NCI-H345 (cell line): Measurements from ENCODE around the gene HPSE2.

Source experiments
- DNase-seq: peaks from one replicate; lab custom pipeline; 2025; lab: John Stamatoyannopoulos, UW

Gene HPSE2

GRCh38 chr10:98411166-98411565 is 824.5 kb downstream of the HPSE2 start:
- DNase-seq = no peak

GRCh38 chr10:98410759-98411158 is 824.9 kb downstream of the HPSE2 start:
- DNase-seq = no peak

- no peak for DNase-seq
Measured at GRCh38 chr10:98410135-98410743, 825.4 kb downstream of the HPSE2 start.

GRCh38 chr10:98408799-98409198 is 826.9 kb downstream of the HPSE2 start:
- no peak for DNase-seq

DNA sequence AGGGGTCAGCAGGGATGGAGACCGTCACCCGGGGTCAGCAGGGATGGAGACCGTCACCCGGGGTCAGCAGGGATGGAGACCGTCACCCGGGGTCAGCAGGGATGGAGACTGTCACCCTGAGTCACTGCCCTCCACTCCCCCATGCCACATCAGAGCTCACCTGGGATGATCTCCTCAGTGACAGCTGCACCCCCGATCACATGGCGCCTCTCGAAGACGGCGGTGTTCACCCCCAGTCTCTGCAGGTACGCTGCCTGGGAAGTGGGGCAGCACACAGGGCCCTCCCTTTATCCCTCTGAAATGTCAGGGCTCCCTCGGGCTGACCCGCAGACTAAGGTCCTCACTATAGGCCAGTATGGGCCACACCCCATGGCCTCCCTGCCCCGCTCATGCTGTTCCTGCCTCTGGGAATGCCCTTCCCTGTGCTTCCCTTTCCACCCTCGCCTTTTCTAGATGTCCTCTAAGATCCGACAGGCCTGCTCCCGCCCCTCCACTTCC is 827.9 kb downstream of the HPSE2 start:
- DNase-seq = no peak
